PC-9 (cell line): Measurements from ENCODE around the gene BCL11B.

Source experiments
- EZH2 ChIP-seq: fragments of 200-600 bp; sonication (generic); IDR thresholded peaks from 2 replicates; pipeline ENCODE4 v1.8.0; 2017; ENCODE audit warnings: antibody characterized with exemption, low read depth
- TF ChIP-seq, protein P1 (sequence below): fragments of 200-600 bp; sonication (generic); conservative IDR thresholded peaks from 2 replicates; pipeline ENCODE4 v1.6.1; 2017; ENCODE audit warnings: mixed run types, antibody characterized with exemption, mild to moderate bottlenecking, moderate library complexity

DNA sequence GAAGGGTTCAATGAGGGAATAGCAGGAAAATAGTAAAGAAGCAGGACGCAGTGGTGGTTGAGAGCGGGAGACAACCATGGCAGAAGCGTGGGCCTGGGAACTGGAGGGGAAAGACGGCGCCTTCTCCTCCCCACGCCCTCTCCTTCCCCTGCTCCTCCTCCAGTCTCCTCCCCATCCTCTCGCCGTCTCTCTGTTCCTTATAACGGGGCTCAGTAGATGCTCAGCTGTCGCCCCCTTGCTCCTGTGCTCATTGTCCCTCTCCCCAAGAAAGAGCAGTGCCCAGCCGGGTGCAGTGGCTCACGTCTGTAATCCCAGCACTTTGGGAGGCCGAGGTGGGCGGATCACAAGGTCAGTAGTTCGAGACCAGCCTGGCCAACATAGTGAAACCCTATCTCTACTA, 142.0 kb downstream of the BCL11B start:
- TF ChIP-seq, protein P1, sequence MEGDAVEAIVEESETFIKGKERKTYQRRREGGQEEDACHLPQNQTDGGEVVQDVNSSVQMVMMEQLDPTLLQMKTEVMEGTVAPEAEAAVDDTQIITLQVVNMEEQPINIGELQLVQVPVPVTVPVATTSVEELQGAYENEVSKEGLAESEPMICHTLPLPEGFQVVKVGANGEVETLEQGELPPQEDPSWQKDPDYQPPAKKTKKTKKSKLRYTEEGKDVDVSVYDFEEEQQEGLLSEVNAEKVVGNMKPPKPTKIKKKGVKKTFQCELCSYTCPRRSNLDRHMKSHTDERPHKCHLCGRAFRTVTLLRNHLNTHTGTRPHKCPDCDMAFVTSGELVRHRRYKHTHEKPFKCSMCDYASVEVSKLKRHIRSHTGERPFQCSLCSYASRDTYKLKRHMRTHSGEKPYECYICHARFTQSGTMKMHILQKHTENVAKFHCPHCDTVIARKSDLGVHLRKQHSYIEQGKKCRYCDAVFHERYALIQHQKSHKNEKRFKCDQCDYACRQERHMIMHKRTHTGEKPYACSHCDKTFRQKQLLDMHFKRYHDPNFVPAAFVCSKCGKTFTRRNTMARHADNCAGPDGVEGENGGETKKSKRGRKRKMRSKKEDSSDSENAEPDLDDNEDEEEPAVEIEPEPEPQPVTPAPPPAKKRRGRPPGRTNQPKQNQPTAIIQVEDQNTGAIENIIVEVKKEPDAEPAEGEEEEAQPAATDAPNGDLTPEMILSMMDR: no peak
- TF ChIP-seq EZH2: no peak
